Activated CD4-positive, alpha-beta T cell treated with anti-CD3 and anti-CD28 coated beads, Interleukin-2, amount 10 ng/mL, durations not matched to agents 7 days and 5 days (primary cell): ENCODE data around the gene HACE1. TPM values are rescaled to one million over a fixed set of nuclear protein-coding genes. Genes with fewer than 3 reads are reported as not detected.
A peak's percentile ranks its signal among the peaks of the same experiment; 100 is the strongest.
"Not testable (repeated sequence)": the region's sequence is repeated elsewhere in the genome, so short reads cannot be mapped to it uniquely, and the experiment has no call there.

ENCODE experiments used
- CTCF ChIA-PET: fragments of 350-600 bp; sonication (Branson Sonifier 250); formaldehyde crosslinking; loops from one replicate; lab custom pipeline; 2021; ENCODE audit warnings: antibody characterized with exemption; lab: Charles Lee
- POLR2A ChIA-PET: fragments of 350-600 bp; sonication (Branson Sonifier 250); formaldehyde crosslinking; loops from one replicate; lab custom pipeline; 2021; ENCODE audit warnings: antibody characterized with exemption; lab: Charles Lee
- DNase-seq: peaks from one replicate; pipeline ENCODE4 v3.0.0-alpha.2; 2020
- H3K27ac Mint-ChIP-seq: one replicate; pipeline ENCODE4 v1.8.0; 2021; ENCODE audit warnings: mild to moderate bottlenecking, moderate library complexity, mixed read lengths
- H3K27me3 Mint-ChIP-seq: one replicate; pipeline ENCODE4 v1.8.0; 2021; ENCODE audit warnings: mixed read lengths
- H3K36me3 Mint-ChIP-seq: one replicate; pipeline ENCODE4 v1.8.0; 2021; ENCODE audit warnings: low read depth, mixed read lengths
- H3K4me1 Mint-ChIP-seq: one replicate; pipeline ENCODE4 v1.8.0; 2021; ENCODE audit warnings: mixed read lengths
- H3K4me3 Mint-ChIP-seq: one replicate; pipeline ENCODE4 v1.8.0; 2021; ENCODE audit warnings: mild to moderate bottlenecking, moderate library complexity, mixed read lengths
- H3K9me3 Mint-ChIP-seq: one replicate; pipeline ENCODE4 v1.8.0; 2021; ENCODE audit warnings: mixed read lengths
- total RNA-seq, 2 experiments: library from RNA; stranded (reverse); gene quantifications; one replicate each; pipeline ENCODE4 v1.2.3, GENCODE V29; 2021

HACE1 gene
- total RNA-seq: 10 to 100 TPM; 11.9 to 13.1 TPM

- ChIA-PET CTCF (interaction anchor here (1.0 kb wide), 1 partner anchor 26 kb away, joined by 3 read pairs; no protein-coding TSS in a partner anchor), POLR2A (no interaction called here)
- peaks cover 2% of the 10 kb centered on the region for H3K36me3 Mint-ChIP-seq
- H3K27ac Mint-ChIP-seq: peak within 1 kb of the TSS; percentile 90
- H3K9me3 Mint-ChIP-seq: no peaks in the 10 kb centered on the region
- peak within 1 kb of the TSS; percentile 91 for H3K4me3 Mint-ChIP-seq
- H3K27me3 Mint-ChIP-seq: no peaks in the 10 kb centered on the region
- peaks cover 38% of the 10 kb centered on the region for H3K4me1 Mint-ChIP-seq
- peak; percentile 90 for DNase-seq
Observed at GRCh38 chr6:104859225-104860146, at the start of gene HACE1. TSS of gene HACE1 (minus strand) at chr6:104859919. CDS start at chr6:104859642, 277 bp downstream.

- Mint-ChIP-seq H3K27ac (no peak overlapping the region), H3K36me3 (no peaks in the 10 kb centered on the region), H3K4me1 (no peaks in the 10 kb centered on the region), H3K4me3 (no peak overlapping the region), H3K27me3 (peaks cover 10% of the 10 kb centered on the region), H3K9me3 (peaks cover 1% of the 10 kb centered on the region)
- ChIA-PET CTCF (no interaction called here), POLR2A (no interaction called here)
- DNase-seq: no peak
Observed at GRCh38 chr6:104908888-104909525, 49.3 kb upstream of the HACE1 start.

- no peaks in the 10 kb centered on the region for H3K4me1 Mint-ChIP-seq
Observed at GRCh38 chr6:104908031-104908887, 48.5 kb upstream of the HACE1 start.

GRCh38 chr6:104898893-104899292, 39.2 kb upstream of the HACE1 start:
- ChIA-PET POLR2A (interaction anchor here (0.7 kb wide), 1 partner anchor 78 kb away, joined by 3 read pairs; no protein-coding TSS in a partner anchor), CTCF (interaction anchor here (0.6 kb wide), 1 partner anchor 557 kb away, joined by 4 read pairs; no protein-coding TSS in a partner anchor)
- H3K27ac Mint-ChIP-seq, H3K27me3 Mint-ChIP-seq, H3K4me1 Mint-ChIP-seq, H3K36me3 Mint-ChIP-seq, H3K9me3 Mint-ChIP-seq, H3K4me3 Mint-ChIP-seq, DNase-seq: not testable (repeated sequence)

More at GRCh38 chr6:104908031-104908887, 48.5 kb upstream of the HACE1 start:
- H3K27ac Mint-ChIP-seq: no peak overlapping the region
- no peak for DNase-seq
- peaks cover 10% of the 10 kb centered on the region for H3K27me3 Mint-ChIP-seq
- H3K4me3 Mint-ChIP-seq: no peak overlapping the region
- no peaks in the 10 kb centered on the region for H3K36me3 Mint-ChIP-seq
- CTCF ChIA-PET: no interaction called here
- POLR2A ChIA-PET: no interaction called here
- H3K9me3 Mint-ChIP-seq: peaks cover 1% of the 10 kb centered on the region

- CTCF ChIA-PET: no interaction called here
Observed at GRCh38 chr6:104896914-104897313, 37.2 kb upstream of the HACE1 start.

GRCh38 chr6:104888066-104888465, 28.3 kb upstream of the HACE1 start:
- Mint-ChIP-seq H3K36me3 (no peaks in the 10 kb centered on the region), H3K27ac (no peak overlapping the region), H3K4me1 (no peaks in the 10 kb centered on the region), H3K4me3 (no peak overlapping the region), H3K27me3 (peaks cover 4% of the 10 kb centered on the region), H3K9me3 (peaks cover 2% of the 10 kb centered on the region)
- ChIA-PET POLR2A (no interaction called here), CTCF (no interaction called here)
- no peak for DNase-seq

More at GRCh38 chr6:104896914-104897313, 37.2 kb upstream of the HACE1 start:
- no peaks in the 10 kb centered on the region for H3K9me3 Mint-ChIP-seq
- no peaks in the 10 kb centered on the region for H3K4me1 Mint-ChIP-seq
- H3K27me3 Mint-ChIP-seq: peaks cover 3% of the 10 kb centered on the region
- H3K27ac Mint-ChIP-seq: no peak overlapping the region
- DNase-seq: no peak
- H3K36me3 Mint-ChIP-seq: no peaks in the 10 kb centered on the region
- POLR2A ChIA-PET: no interaction called here
- H3K4me3 Mint-ChIP-seq: no peak overlapping the region

- POLR2A ChIA-PET: no interaction called here
- no peak overlapping the region for H3K4me3 Mint-ChIP-seq
- CTCF ChIA-PET: no interaction called here
- H3K27me3 Mint-ChIP-seq: peaks cover 5% of the 10 kb centered on the region
- no peaks in the 10 kb centered on the region for H3K4me1 Mint-ChIP-seq
- H3K27ac Mint-ChIP-seq: no peak overlapping the region
- peaks cover 2% of the 10 kb centered on the region for H3K9me3 Mint-ChIP-seq
- peak; percentile 25 for DNase-seq
- H3K36me3 Mint-ChIP-seq: no peaks in the 10 kb centered on the region
Observed at GRCh38 chr6:104887350-104887749, 27.6 kb upstream of the HACE1 start.

- POLR2A ChIA-PET: no interaction called here
- CTCF ChIA-PET: no interaction called here
- Mint-ChIP-seq H3K36me3 (no peaks in the 10 kb centered on the region), H3K27me3 (peaks cover 3% of the 10 kb centered on the region), H3K4me1 (no peaks in the 10 kb centered on the region), H3K27ac (no peak overlapping the region), H3K9me3 (peaks cover 2% of the 10 kb centered on the region), H3K4me3 (no peak overlapping the region)
- no peak for DNase-seq
Observed at GRCh38 chr6:104885518-104886043, 25.9 kb upstream of the HACE1 start.

- H3K36me3 Mint-ChIP-seq: no peaks in the 10 kb centered on the region
- POLR2A ChIA-PET: no interaction called here
- no peaks in the 10 kb centered on the region for H3K4me1 Mint-ChIP-seq
- peaks cover 2% of the 10 kb centered on the region for H3K9me3 Mint-ChIP-seq
- peaks cover 3% of the 10 kb centered on the region for H3K27me3 Mint-ChIP-seq
- CTCF ChIA-PET: no interaction called here
- DNase-seq: no peak
- H3K4me3 Mint-ChIP-seq: no peak overlapping the region
- H3K27ac Mint-ChIP-seq: no peak overlapping the region
Observed at GRCh38 chr6:104884867-104885517, 25.3 kb upstream of the HACE1 start.

GRCh38 chr6:104881964-104882668, 22.4 kb upstream of the HACE1 start:
- CTCF ChIA-PET: no interaction called here

GRCh38 chr6:104862456-104862855, 2.7 kb upstream of the HACE1 start:
- peaks cover 30% of the 10 kb centered on the region for H3K4me1 Mint-ChIP-seq
- no peaks in the 10 kb centered on the region for H3K9me3 Mint-ChIP-seq
- CTCF ChIA-PET: interaction anchor here (0.9 to 2.1 kb wide), 2 partner anchors 9 to 11 kb away, joined by 3 to 6 read pairs; no protein-coding TSS in a partner anchor
- no peak overlapping the region for H3K27ac Mint-ChIP-seq
- POLR2A ChIA-PET: no interaction called here
- H3K27me3 Mint-ChIP-seq: peaks cover 9% of the 10 kb centered on the region
- no peak for DNase-seq
- H3K36me3 Mint-ChIP-seq: peaks cover 2% of the 10 kb centered on the region
- H3K4me3 Mint-ChIP-seq: no peak overlapping the region

More at GRCh38 chr6:104881964-104882668, 22.4 kb upstream of the HACE1 start:
- H3K9me3 Mint-ChIP-seq: no peaks in the 10 kb centered on the region
- POLR2A ChIA-PET: no interaction called here
- DNase-seq: no peak
- no peaks in the 10 kb centered on the region for H3K4me1 Mint-ChIP-seq
- peaks cover 3% of the 10 kb centered on the region for H3K27me3 Mint-ChIP-seq
- H3K36me3 Mint-ChIP-seq: no peaks in the 10 kb centered on the region
- no peak overlapping the region for H3K4me3 Mint-ChIP-seq
- H3K27ac Mint-ChIP-seq: no peak overlapping the region
